HG03108 (cell line): ENCODE results near the gene THRB.
"Not testable (repeated sequence)": the region's sequence is repeated elsewhere in the genome, so short reads cannot be mapped to it uniquely, and the experiment has no call there.

Source experiments
- ATAC-seq: cut with Tn5 transposase; IDR thresholded peaks from one replicate; pipeline ENCODE4 v1.9.1; 2021; ENCODE audit warnings: moderate library complexity; ENCODE audit not compliant: unreplicated experiment

THRB gene

DNA sequence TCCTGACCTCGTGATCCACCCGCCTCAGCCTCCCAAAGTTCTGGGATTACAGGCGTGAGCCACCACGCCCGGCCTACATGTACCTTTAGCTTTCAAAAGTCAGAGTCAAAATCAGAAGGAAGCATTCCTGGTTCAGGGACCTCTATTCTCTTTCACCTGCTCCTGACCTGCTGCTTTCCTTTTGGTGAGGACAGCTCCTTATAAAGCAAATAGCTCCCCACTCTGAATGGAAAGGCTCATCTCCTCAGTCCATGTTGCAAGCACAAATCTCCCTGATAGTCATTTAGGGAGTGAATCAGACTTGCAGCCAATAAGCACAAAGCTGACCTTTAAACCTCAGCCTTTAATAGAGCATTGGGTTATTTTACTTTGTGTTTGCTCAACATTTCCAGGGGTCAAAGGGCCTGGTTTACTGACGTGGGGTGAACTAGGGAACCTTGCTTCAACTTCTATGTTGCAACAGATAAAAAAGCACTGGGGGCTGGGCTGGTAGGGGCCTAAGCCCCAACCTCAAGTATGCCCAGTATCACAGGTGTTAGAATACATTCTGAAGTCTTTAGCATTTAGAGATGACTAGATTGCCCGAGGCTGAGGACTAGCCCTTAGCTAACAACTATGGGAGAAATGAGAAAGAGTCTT is 43.1 kb downstream of the THRB start:
- ATAC-seq = no peak

DNA sequence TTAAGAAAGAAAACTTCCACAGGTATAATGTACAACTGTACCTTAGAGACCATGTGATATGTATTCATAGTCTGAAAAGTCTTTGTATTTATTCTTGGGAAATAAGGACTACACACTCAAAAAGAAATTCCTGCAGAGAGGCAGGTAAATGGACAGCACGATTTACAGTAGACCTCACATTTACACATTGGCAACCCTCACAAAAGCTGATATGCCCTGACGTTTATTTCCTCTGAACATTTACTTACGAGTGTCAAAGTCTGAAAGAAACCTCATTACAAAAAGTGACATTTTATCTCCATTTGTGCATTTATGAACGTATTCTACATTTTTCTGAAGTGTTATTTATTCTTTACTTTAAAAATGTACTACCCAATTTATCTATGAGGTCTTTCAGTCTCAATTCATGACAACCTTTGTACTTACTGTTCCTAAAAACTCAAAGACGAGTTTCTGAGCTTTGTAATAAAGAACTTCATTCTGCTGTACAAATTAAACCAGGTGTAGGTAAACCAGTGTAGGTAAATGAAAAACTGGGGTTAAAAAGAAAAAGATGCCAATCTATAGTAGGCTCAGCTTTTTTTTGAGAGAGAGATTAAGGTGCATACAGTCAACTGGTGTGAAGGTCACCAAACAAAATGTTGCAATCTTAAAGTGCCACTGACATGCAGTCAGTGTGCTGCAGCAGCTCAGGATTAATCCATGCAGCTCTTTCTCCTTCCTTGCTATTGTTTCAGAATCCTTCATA is 44.3 kb downstream of the THRB start:
- ATAC-seq = no peak

DNA sequence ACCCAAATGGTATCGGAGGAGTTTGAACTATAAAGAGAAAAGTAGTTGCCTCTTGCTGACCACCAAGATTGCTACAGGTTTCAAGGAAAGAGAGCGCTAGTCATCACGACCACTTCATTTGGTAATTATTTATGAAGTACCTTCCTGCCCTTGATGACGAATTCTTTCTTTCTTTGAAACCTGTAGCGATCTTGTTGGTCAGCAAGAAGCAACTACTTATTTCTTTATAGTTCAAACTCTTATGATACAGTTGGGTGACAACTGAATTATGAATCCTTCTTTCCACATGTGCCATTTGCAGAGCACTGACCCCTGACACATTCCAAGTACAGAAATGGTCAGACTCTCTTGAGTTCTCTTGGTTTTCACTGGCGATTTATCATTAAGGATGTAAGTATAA is 46.8 kb downstream of the THRB start:
- ATAC-seq = no peak

DNA sequence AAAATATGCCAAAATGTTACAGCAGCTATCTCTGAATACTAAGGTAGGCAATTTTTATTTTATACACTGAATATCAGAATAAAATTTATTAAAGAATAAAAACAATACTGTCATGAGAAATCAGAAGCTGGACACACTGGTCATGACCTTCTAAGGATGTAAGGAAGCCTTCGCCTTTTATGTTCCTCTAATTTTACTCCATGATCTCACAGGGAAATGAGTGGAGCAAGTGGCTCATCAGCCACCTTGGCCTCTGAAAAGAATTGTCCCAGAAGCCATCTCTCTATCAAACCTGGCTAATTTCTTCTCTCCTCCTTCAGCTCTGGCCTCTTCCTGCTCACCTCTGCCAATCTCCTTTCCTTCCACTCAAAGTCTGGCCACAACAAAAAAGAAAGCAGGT is 48.6 kb downstream of the THRB start:
- ATAC-seq = no peak

DNA sequence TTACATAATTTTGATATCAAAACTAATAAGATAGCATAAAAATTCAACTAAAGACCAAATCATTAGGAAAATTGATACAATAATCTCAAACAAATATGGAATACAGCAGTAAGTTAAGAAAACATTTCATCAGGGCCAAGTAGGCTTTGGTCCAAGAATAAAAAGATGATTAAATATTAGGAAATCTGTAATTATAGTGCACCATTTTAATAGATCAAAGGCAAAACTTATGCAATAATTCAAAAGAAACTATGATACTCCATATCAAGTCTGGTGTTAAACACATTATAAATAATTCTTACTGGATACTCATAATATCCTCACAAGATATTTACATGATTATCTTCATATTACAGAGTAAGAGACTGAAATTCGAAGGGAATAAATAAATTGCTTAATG is 51.2 kb downstream of the THRB start:
- no peak for ATAC-seq

DNA sequence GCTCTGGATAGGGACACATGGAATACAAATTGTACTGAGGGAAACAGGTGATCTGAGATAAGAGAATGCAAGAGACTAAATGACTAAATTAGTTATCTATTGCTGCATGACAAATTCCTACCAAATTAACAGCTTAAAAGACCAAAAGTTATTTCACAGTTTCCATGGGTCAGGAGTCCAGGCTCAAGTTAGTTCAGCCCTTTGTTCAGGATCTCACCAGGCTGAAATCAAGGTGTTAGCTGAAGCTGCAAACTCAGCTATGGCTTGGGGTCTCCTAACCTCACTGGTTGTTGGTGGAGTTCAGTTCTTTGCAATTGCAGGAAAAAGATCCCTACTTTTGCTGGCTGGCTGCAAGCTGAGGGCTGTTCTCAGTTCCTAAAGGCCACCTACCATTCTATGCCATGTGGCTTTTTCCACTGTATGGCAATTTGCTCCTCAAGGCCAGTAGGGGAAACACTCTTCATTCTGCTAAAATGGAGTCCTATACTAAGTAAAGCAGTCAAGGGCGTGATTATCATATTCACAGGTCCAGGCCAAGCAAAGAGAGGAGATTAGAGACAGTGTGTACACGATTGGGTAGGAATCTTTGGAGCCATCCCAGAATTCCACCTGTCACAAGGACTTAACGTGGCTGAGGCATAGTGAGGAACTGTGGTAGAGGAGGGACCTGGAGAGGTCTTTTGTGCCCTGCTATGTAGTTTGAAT is 53.7 kb downstream of the THRB start:
- ATAC-seq = no peak

DNA sequence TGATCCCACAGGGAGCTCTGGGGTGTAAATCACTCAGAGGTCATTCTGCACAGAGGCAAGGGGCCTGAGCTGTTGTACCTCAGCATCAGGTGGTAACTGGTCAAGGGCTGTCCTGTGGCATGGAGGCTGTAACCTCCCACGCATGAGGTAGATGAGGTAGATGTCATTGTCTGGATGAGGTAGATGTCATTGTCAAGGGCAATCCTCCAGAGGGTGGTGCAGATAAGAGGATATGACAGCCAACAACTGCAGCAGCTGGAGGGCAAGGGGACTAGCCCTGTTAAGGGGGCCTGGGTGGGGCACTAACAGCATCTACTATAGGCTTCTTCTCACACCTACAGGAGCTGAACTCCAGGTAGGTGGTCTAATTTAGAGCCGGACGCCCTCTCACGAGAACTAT is 55.6 kb downstream of the THRB start:
- no peak for ATAC-seq

DNA sequence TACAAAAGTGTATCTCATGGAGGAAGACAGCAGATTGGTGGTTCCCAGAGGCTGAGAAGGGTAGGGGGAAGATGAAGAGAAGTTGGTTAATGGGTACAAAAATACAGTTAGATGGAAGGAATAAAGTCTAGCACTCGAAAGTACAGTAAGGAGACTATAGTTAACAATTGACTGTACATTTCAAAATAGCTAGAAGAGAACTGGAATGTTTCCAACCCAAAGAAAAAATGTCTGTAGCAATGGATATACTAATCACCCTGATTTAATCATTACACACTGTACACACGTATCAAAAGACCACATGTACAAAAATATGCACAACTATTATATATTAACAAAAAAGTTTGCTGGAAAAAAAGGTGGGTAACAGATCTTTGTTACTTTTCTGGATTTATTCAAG is 57.3 kb downstream of the THRB start:
- ATAC-seq = no peak

DNA sequence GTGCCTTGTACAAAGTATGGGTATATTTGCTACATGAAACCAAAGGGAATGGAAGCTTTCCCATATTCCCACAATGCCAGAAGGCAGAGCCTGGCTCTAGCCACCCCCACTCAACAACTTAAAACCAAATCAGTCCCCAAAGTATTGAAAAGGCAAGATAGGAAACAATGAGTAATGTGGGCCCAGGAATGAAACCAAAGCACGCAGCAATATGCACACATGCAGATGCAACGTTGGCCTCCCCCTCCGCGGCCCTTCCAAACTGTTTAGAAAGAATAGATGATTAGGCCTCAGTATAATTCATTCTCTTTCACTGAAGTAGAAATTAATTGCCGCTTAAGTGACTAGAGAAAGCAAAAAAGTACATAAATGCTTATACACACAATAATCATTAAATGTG is 59.1 kb downstream of the THRB start:
- no peak for ATAC-seq

DNA sequence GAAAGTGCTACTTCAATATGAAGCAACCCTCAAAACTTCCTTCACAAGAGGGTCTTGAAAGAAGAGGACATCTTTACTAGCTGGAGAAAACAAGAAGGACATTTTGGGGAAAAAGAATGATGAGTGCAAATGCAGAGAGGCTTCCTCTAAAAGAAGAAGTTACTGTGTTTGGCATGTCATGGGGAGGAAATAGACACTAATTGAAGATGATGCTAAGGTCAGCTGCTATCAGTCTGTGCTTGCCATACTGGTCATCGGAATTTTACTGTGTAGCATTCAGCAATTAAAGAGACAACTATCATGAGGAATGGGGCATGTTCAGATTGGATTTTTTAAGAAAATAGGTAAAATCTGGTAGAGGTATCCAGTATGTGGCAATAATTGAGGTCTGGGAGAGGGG is 60.0 kb downstream of the THRB start:
- no peak for ATAC-seq

DNA sequence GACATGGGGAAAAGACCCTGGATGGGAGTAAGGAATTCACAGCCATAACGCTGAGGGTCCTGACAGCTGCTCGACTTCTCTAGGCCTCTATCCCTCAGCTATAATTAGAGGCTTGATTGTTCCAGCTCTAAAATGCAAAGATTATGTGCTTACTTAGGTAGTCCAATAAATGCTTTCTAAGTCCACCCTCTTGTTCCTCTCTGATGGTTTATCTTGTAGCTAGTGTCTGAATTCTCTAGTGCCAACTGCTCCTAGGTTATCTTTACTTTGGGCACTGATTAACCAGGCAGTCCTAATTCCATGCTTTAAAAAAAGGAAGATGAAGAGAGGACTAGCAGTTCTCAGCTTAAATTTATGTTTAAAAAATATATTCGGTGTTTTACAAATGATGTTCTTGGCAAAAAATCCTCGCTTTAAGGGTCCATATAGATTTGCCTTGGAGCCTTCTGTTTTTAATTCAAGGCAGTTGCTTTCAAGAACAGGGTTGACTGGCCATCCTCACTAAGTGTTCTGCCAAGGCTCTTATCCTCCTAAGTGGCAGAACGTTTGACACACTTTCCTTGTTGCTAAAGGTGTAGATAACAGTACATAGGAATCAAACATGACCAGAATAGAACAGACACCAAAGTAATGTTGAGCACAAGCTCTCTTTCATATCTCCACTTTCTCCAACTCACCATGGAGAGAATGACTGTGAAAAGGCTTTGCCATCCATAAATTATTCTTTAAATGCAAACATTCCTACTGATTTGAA is 60.6 kb downstream of the THRB start:
- ATAC-seq = no peak

DNA sequence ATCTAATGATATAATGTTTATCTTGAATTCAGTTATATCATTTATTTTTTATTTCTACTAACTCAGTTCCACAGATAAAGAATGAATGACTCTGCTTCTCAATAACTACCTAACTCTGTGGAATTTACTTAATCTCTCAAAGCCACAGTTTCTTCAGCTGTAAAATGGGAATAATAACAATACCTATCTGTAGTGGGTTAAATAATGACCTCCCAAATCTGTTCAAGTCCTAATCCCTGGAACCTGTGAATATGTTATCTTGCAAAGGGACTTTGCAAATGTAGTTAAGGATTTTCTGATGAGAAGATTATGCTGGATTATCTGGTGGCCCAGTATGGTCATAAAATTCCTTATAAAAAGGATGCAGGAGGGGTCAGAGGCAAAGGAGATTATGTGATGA is 61.7 kb downstream of the THRB start:
- ATAC-seq = no peak

DNA sequence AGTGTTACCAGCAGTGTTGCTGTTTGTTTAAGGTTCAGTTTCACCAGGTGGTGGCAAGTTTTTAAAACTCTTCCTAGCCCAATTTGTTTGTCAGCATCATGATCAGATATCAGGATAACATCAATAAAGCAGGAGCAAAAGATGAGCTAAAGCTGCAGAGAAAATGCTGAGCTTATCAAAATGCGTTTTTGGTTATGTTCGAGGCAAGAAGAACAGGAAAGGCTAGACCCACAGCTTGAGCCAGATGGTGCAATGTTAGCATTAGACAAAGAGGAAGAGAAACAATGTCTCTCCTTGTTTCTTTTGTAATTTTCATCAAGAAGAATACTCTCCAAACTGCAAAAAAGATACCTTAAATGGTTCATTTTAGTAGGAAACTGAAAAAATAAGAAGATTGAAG is 66.2 kb downstream of the THRB start:
- no peak for ATAC-seq

DNA sequence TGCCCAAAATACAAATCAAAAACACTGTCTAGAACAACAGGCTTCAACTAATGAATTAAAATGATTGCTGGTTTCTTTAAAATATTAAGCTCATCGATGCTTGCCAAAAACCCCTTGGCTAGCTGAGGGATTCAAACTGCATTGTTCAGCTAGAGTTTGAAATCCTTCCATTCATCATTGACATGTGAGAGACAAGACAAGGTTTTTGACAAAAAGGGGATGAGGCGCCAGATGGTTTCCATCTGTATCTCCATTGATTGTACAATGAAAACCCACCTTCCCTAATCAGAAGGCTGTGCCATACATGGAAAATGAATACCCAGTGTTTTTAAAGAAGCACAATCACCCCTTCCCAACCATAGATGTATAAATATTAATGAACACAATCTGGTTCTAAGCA is 67.8 kb downstream of the THRB start:
- no peak for ATAC-seq

DNA sequence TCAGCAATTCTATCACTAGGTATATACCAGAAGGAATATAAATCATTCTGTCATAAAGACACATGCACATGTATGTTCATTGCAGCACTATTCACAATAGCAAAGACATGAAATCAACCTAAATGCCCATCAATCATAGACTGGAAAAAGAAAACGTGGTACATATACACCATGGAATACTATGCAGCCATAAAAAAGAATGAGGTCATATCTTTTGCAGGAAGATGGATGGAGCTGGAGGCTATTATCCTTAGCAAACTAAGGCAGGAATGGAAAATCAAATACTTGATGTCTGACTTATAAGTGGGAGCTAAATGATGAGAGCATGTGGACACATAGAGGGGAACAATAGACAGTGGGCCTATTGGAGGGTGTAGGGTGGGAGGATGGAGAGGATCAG is 73.8 kb downstream of the THRB start:
- not testable (repeated sequence) for ATAC-seq

DNA sequence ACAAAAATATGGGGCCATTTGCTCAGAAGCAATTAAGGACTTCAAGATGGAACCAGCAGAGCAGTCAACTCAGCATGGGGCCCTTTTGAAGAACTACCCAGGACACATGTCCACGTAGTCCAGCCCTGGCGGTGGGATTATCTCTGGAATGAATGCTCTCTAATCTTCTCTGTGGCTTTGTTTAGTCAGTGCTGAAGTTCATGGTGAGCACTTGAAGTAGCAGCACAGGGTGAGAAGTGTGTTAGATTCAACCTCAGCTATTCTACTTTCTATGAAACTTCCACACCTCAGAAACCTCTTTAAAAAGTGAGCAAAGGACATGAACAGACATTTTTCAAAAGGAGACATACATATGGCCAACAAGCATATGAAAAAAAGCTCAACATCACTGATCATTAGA is 74.4 kb downstream of the THRB start:
- no peak for ATAC-seq

DNA sequence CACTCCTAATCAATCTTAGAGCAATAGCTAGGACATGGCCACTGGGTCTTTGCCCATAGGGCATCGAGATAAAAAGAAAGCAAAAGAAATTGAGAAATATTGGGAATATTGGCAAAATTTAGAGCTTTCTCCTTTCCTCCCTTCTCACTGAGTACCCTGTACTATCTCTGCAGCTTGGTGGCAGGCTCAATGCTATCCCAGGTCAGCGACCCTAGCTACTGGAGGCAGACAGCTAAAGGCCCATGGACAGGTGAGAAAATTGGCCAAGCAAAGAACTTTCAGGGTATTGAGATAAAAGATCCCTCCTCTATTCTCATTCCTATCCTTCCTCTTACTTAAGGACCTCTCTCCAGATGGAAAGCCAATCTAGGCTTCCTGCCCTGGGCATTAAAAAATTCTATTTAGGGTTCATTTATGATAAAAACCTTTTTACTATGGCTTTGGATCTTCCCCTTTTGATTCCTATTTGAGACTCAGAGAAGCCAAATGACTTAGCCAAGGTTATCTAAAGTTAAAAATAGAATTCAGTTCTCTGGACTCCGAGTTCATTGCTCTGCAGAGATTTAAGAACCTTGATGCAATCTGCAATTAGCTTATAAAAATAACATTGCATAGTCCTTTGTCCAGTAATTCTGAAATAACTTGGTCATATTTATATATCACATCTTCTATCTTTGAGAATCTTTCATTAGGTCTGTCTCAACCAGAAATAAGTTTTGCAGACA is 75.4 kb downstream of the THRB start:
- no peak for ATAC-seq

DNA sequence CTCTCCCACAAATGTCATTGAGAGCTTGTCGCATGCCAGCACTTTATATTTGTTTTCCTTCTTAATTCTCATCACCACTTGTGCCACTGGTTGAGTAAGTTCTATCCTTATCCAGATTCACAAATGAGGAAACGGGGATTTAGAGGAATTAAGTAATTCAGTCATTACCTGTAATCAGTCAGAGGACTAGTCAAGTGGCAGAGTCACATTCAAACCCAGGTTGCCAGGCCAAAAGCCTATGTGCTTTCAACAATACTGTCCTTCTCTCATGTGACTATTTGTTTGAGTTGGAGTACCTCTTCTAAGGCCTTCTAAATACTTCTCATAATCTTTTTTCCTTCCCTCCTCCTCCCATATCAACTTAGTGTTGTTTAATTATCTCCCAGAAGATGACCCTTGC is 76.9 kb downstream of the THRB start:
- no peak for ATAC-seq

DNA sequence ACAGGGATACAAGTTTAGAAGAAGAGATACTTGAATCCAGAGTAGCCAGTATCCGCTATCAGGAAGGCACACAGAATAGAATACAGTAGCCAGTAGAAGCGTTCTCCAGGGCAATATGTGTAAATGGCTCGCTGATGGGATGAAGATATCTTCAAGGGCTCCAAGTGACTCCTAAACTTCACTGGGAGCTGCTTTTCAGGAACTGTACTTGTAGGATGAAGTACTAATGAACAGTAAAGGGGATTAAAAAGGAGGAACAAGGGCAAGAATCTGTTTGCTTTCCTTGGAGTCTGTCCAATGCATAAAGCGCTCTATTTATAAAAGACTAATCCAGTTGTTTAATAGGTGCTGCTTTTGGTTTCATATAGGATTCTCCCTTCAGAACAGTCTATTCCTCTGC is 78.4 kb downstream of the THRB start:
- no peak for ATAC-seq

DNA sequence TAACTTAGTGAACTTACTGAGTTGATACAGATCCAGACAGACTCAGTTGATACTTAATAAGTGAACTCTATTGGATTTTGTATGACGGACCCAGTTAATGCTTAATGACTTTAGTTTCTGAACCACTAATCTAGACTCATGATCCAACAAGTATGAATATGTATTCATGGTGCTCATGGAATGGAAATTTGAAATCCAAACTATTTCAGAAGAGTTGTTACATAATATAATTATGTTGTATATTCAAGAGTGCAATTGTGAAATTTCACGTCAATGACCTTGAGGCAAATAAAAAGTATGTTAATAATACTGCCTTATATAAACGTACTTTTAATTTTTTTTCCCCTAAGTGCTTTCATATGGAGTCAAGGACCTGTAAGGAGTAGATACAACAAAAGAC is 78.8 kb downstream of the THRB start:
- ATAC-seq = no peak

DNA sequence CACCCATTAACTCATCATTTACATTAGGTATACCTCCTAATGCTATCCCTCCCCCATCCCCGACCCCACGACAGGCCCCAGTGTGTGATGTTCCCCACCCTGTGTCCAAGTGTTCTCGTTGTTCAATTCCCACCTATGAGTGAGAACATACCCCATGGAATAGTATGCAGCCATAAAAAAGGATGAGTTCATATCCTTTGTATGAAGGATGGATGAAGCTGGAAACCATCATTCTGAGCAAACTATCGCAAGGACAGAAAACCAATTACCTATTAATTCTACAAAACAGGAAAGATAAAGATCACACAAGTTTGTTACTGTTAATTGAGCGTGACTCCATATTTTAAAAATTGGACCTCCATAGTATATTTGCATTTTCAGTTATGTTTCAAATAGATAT is 81.0 kb downstream of the THRB start:
- not testable (repeated sequence) for ATAC-seq
